Measurements from ENCODE around the gene OR4F6.

OR4F6 gene

DNA sequence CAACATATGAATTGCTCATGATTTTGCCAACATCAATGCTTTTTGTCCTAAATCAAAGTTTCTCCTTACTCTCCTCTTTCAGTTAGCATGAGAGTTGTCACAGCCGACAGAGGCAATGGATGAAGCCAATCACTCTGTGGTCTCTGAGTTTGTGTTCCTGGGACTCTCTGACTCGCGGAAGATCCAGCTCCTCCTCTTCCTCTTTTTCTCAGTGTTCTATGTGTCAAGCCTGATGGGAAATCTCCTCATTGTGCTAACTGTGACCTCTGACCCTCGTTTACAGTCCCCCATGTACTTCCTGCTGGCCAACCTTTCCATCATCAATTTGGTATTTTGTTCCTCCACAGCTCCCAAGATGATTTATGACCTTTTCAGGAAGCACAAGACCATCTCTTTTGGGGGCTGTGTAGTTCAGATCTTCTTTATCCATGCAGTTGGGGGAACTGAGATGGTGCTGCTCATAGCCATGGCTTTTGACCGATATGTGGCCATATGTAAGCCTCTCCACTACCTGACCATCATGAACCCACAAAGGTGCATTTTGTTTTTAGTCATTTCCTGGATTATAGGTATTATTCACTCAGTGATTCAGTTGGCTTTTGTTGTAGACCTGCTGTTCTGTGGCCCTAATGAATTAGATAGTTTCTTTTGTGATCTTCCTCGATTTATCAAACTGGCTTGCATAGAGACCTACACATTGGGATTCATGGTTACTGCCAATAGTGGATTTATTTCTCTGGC lies 2.5 kb downstream of the OR4F6 start:
- DNase-seq = no peak

DNA sequence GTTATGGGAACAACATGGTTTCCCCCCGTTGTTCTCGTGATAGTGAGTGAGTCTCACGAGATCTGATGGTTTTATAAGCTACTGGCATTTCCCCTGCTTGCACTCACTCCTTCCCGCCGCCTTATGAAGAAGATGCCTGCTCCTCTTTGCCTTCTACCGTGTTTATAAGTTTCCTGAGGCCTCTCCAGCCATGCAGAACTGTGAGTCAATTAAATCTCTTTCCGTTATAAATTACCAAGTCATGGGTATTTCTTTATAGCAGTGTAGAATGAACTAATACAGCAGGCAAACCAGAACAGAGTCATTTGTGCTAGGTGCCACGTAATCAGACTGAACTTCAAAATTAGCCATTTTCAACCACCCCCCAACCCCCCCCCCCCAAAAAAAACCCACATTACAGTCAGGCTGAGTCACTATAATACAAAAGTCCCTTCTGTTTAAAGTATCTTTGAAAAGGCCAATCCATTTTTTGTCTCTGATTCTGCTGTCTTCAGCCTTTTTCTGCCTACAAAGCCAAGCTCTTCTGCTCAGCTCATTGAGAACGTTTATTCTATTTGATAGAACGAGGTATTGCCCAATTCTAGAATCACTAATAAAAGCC lies 4.1 kb downstream of the OR4F6 start:
- DNase-seq = no peak

DNA sequence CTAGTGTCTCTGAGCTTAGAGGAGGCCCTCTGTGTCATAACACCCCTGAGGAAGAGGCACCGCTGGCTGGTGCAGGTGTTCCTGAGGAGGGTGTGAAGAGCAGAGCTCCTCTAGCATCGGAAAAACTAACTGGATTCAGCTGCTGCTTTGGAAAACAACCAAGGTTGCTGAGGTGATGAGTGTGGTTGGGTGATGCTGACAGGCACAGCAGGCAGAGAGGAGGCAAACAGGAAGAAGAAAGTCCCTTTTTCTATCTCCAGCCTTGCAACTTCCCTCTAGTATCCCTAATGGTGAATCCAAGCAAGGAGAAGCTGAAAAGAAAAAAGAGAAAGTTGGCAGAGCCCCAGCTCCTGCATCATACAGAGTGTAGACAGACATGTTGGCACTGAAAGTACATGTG lies 4.9 kb downstream of the OR4F6 start:
- no peak for DNase-seq

DNA sequence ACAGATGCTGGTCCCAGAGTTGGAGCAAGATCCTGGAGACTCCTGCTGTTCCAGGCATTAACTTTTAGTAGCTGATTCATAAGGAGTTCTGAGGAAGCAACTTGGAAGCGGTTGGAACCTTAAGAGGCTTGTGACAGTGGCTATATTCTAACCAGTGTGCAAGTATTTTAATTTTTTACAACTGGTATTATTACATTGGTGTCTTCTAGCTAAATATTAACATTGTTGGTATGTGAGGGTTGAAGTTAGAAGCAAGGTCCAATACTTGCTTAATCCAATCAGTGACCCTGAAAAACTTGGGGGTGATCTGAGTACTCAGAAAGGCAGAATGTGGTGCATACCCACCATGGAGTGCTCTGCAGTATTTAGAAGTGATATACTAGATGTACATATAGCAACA lies 7.1 kb downstream of the OR4F6 start:
- DNase-seq = no peak

DNA sequence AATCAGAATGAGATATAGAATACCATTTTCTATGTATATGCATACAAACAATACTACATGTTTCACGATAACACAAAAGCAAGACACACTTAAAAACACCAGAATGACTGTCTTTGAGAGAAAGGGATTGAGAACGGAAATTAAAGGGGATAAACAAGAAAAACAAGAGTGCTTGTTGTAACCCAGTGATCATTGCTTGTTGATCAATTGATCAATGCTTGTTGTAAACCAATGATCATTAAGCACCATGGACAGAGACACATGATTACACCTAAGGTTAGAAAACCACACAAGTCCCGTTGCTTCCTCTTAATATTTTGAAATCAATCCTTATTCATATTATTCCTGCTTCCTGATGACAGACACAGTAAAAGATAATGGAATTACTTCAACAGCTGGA lies 7.6 kb downstream of the OR4F6 start:
- peak; percentile 55 for DNase-seq

DNA sequence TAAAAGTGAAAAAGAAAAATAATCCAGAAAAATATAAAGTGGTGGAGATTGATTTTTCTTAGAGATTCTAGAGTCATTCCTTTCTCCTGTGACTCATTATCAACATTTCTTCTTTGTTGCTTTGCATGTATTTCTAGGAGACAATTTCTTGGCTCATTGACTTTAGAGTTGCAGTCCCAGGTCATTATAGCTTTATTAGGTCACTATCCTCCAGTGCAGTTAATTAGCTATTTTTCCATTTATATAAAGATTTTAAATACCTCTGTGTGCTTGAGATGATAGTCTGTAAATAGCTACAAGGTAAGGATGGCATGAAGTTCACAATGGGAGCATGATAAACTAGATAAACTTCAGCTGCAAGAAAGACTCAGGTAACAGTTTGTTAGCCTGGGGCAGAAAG lies 8.6 kb downstream of the OR4F6 start, which contains the start of gene OR4F15:
TSS of gene OR4F15 (plus strand) at position 301 of the 400 bp plus-strand sequence. CDS start 5,985 bp downstream, outside the sequence.
- DNase-seq = no peak

DNA sequence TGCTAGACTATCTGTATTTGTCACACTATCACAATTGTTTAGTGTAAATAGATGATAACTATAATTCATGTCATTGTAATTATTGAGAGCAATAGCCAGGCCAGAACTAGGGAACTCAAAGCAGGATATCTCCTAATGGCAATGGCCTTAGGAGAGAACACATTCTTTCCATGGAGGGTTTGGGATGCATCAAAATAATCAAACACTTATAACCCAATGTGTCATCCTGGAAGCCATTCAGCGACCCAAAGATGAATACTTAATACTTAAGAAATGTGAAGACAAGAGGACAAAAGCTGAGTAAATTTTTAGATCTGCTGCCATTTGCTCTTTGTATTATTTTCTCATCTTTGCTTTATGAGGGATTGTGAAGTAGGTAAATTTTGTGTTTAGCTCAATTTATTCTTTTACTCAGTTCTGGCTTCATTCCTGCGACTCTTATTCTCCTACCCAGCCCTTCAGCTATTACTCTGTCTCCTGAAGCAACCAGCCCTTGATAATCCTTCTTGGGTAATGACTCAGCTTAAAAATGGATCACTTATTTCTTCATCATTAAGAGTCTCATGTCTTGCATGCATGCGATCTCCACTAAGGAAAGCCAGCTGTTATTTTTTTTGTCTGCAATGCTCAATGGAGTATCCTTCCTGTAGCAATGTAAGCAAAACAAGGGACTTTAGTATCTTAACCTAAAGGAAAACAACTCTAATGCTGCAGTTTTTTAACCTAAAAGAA lies 10.7 kb downstream of the OR4F6 start:
- DNase-seq = no peak

DNA sequence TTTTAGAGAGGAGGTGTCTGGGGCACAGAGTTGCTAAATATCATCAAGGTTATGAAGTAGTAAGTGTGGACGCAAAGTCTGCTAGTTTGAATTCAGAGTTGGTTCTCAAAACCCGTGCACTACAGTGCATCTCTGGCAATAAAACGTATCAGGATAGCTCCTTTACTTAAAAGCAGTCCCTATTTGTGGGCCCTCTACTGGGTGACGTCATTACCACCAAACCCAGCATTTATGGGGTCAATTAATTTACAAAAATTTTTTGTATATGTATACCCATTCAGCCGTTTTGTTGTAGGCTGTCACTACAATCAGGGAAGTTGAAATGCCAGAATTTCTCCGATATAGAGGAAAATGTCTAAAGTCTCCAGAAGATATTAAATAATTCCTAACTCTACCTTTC lies 17.5 kb downstream of the OR4F6 start:
- DNase-seq = no peak

DNA sequence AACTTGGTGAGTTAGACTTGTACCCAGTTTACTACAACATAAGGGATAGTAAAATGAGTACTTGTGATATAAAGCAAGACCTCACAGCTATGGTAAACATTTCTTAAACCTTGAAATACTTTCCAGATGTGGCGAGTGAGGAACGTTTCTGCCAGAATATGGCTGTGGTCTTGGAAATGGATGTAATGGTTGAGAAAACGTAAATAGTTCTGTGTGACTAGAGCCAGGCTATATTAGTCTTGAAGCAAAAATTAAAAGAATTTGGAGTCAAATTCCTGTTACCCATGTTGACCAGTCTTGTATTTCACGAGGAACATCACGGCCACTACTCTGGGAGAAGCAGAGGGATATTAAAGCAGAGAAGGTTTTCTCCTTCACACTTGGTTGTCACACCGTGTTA lies 23.9 kb downstream of the OR4F6 start:
- no peak for DNase-seq

DNA sequence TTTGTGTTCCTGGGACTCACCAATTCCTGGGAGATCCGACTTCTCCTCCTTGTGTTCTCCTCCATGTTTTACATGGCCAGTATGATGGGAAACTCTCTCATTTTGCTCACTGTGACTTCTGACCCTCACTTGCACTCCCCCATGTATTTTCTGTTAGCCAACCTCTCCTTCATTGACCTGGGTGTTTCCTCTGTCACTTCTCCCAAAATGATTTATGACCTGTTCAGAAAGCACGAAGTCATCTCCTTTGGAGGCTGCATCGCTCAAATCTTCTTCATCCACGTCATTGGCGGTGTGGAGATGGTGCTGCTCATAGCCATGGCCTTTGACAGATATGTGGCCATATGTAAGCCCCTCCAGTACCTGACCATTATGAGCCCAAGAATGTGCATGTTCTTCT lies 25.5 kb downstream of the OR4F6 start:
- no peak for DNase-seq

DNA sequence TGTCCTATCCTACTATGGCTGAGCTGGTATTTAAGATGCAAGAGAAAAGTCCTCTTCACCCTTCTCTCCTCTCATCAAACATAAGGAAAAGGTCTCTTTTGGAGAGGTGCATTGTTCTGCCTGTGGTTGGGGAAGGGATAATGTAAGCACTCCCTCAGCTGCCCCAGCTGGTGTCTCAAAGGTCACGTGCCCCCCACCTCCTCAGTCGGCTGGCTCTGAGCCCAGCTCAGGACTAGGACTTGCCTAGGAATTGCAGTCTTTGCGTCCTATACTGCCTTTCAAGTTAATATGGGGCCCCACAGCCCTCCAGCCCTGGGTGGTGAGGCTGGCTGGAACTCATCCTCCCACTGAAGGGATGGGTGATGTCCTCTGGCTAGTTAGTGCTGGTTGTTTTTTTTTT lies 38.3 kb downstream of the OR4F6 start:
- no peak for DNase-seq

DNA sequence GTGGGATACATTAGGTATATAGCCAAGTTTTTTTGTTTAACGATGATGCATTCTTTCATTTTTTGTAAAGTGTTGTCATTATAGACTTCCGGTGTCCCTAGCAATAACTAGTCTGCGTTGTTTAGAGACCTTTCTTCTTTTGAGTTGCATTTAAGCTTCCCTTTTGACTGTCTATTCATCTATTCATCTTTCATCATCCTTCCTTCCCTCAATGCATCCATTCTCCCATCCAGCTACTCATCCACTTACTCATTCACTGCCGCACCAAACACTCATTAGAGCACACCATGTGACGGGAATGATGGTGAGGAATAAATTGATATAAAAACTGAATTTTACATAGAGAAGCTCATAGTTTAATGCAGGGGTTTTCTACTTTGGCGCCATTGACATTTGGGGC lies 41.6 kb downstream of the OR4F6 start:
- no peak for DNase-seq

DNA sequence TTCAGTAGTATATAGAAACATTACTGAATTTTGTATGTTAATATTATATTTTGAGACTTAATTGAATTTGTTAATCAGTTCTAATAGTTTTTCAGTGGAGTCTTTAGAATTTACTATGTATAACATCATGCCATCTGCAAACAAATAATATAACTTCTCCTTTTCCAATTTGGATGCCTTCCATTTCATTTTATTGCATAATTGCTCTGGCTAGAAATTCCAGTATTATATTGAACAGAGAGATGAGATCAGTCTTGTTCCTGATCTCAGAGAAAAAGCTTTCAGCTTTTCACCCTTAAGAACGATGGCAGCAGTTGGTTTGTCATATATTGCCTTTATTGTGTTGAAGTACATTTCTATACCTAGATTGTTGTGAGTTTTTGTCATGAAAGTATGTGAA lies 49.0 kb downstream of the OR4F6 start:
- no peak for DNase-seq

Data from hematopoietic multipotent progenitor cell treated with erythropoietin and hydrocortisone succinate and interleukin-3 and kit ligand, for 6 days (in vitro differentiated cells).